Measurements from ENCODE around the gene XRN2.

GRCh38 chr20:21393816-21394519, 90.8 kb downstream of the XRN2 start:
- TF ChIP-seq, protein P1, sequence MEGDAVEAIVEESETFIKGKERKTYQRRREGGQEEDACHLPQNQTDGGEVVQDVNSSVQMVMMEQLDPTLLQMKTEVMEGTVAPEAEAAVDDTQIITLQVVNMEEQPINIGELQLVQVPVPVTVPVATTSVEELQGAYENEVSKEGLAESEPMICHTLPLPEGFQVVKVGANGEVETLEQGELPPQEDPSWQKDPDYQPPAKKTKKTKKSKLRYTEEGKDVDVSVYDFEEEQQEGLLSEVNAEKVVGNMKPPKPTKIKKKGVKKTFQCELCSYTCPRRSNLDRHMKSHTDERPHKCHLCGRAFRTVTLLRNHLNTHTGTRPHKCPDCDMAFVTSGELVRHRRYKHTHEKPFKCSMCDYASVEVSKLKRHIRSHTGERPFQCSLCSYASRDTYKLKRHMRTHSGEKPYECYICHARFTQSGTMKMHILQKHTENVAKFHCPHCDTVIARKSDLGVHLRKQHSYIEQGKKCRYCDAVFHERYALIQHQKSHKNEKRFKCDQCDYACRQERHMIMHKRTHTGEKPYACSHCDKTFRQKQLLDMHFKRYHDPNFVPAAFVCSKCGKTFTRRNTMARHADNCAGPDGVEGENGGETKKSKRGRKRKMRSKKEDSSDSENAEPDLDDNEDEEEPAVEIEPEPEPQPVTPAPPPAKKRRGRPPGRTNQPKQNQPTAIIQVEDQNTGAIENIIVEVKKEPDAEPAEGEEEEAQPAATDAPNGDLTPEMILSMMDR (IDR thresholded peaks at IDR 0.05): no peak
- no peak for TF ChIP-seq POLR2AphosphoS5 (IDR thresholded peaks at IDR 0.05)

Data from gastroesophageal sphincter (tissue), 3 donors.